Germinal center (tissue), 1 donor: ENCODE data around the gene ELMOD1.

Experiments used
- DNase-seq: peaks from one replicate; pipeline ENCODE4 v3.0.0; 2012; ENCODE audit warnings: mixed read lengths, low spot score

Gene ELMOD1

GRCh38 chr11:107646783-107647182 is 55.8 kb downstream of the ELMOD1 start:
- DNase-seq, result no peak

GRCh38 chr11:107648242-107648641 is 57.3 kb downstream of the ELMOD1 start:
- DNase-seq, result no peak

GRCh38 chr11:107651672-107652071 is 60.7 kb downstream of the ELMOD1 start:
- DNase-seq, result no peak

- no peak for DNase-seq
Observed at GRCh38 chr11:107653076-107653475, 62.1 kb downstream of the ELMOD1 start.

- DNase-seq, result no peak
Observed at GRCh38 chr11:107655602-107656001, 64.7 kb downstream of the ELMOD1 start.

- no peak for DNase-seq
Observed at GRCh38 chr11:107659310-107659709, 68.4 kb downstream of the ELMOD1 start.

GRCh38 chr11:107660066-107660465 is 69.1 kb downstream of the ELMOD1 start:
- DNase-seq, result no peak

- DNase-seq, result no peak
Observed at GRCh38 chr11:107661656-107662055, 70.7 kb downstream of the ELMOD1 start.

- DNase-seq, result no peak
Observed at GRCh38 chr11:107665018-107665417, 74.1 kb downstream of the ELMOD1 start.

- DNase-seq, result no peak
Observed at GRCh38 chr11:107666911-107667613, 76.1 kb downstream of the ELMOD1 start.

GRCh38 chr11:107669191-107669740 is 78.3 kb downstream of the ELMOD1 start:
- no peak for DNase-seq

GRCh38 chr11:107669893-107670601 is 79.1 kb downstream of the ELMOD1 start:
- DNase-seq, result no peak

- DNase-seq, result no peak
Observed at GRCh38 chr11:107675902-107676301, 85.0 kb downstream of the ELMOD1 start.

GRCh38 chr11:107676336-107677057 is 85.5 kb downstream of the ELMOD1 start:
- DNase-seq, result no peak

- DNase-seq, result no peak
Observed at GRCh38 chr11:107677924-107678631, 87.1 kb downstream of the ELMOD1 start.

GRCh38 chr11:107678632-107678971 is 87.7 kb downstream of the ELMOD1 start:
- no peak for DNase-seq

- no peak for DNase-seq
Observed at GRCh38 chr11:107679255-107680024, 88.5 kb downstream of the ELMOD1 start.

- no peak for DNase-seq
Observed at GRCh38 chr11:107682171-107682570, 91.2 kb downstream of the ELMOD1 start.

- DNase-seq, result no peak
Observed at GRCh38 chr11:107682572-107682971, 91.6 kb downstream of the ELMOD1 start.

- no peak for DNase-seq
Observed at GRCh38 chr11:107683061-107683460, 92.1 kb downstream of the ELMOD1 start.

GRCh38 chr11:107683807-107684206 is 92.9 kb downstream of the ELMOD1 start:
- peak; percentile 13 for DNase-seq
